SK-N-SH treated with all-trans-retinoic acid at 6 μM for 48 hours (cell line): ENCODE data around the gene GJB3.

Source experiments
- ATAC-seq: fragments of 200-7000 bp; cut with Tn5 transposase; 3 replicates; pipeline ENCODE4 v1.9.1; 2020; ENCODE audit warnings: mild to moderate bottlenecking, moderate library complexity
- ARNTL ChIP-seq: fragments of 450-650 bp; formaldehyde crosslinking; IDR thresholded peaks from 2 replicates; pipeline ENCODE4 v1.5.0; 2020; ENCODE audit warnings: low read depth, mild to moderate bottlenecking, moderate library complexity, borderline replicate concordance
- BACH2 ChIP-seq: fragments of 250-450 bp; sonication (Bioruptor Pico); IDR thresholded peaks from 2 replicates; pipeline ENCODE4 v1.9.0; 2021; ENCODE audit warnings: mild to moderate bottlenecking, borderline replicate concordance
- CREB5 ChIP-seq: fragments of 250-450 bp; sonication (Bioruptor Pico); IDR thresholded peaks from 2 replicates; pipeline ENCODE4 v1.5.1; 2020; ENCODE audit warnings: low read depth, mild to moderate bottlenecking, moderate library complexity
- CSRNP3 ChIP-seq: fragments of 250-450 bp; sonication (Bioruptor Pico); IDR thresholded peaks from 2 replicates; pipeline ENCODE4 v1.5.1; 2021; ENCODE audit warnings: mild to moderate bottlenecking, moderate library complexity
- ESRRG ChIP-seq: fragments of 250-450 bp; sonication (Bioruptor Pico); IDR thresholded peaks from 2 replicates; pipeline ENCODE4 v1.6.1; 2021; ENCODE audit warnings: mild to moderate bottlenecking
- GLIS3 ChIP-seq: fragments of 250-450 bp; sonication (Bioruptor Pico); IDR thresholded peaks from 2 replicates; pipeline ENCODE4 v1.5.0; 2020; ENCODE audit warnings: mild to moderate bottlenecking, moderate library complexity
- ISL1 ChIP-seq: fragments of 250-450 bp; sonication (Bioruptor Pico); IDR thresholded peaks from 2 replicates; pipeline ENCODE4 v2.1.2; 2022; ENCODE audit warnings: mild to moderate bottlenecking, moderate library complexity
- OSR1 ChIP-seq: fragments of 250-450 bp; sonication (Bioruptor Pico); IDR thresholded peaks from 2 replicates; pipeline ENCODE4 v1.8.0; 2022; ENCODE audit warnings: moderate library complexity, mild to moderate bottlenecking, inconsistent platforms
- PATZ1 ChIP-seq: fragments of 250-450 bp; sonication (Bioruptor Pico); IDR thresholded peaks from 2 replicates; pipeline ENCODE4 v1.8.0; 2020; ENCODE audit warnings: mild to moderate bottlenecking, moderate library complexity, borderline replicate concordance
- POU6F1 ChIP-seq: fragments of 250-450 bp; sonication (Bioruptor Pico); IDR thresholded peaks from 2 replicates; pipeline ENCODE4 v1.8.0; 2021; ENCODE audit warnings: low read depth, mild to moderate bottlenecking, moderate library complexity, borderline replicate concordance
- PPARA ChIP-seq: fragments of 250-450 bp; sonication (Bioruptor Pico); IDR thresholded peaks from 2 replicates; pipeline ENCODE4 v1.5.0; 2020; ENCODE audit warnings: mild to moderate bottlenecking, borderline replicate concordance
- RARB ChIP-seq: fragments of 250-450 bp; sonication (Bioruptor Pico); IDR thresholded peaks from 2 replicates; pipeline ENCODE4 v1.8.0; 2021; ENCODE audit warnings: mild to moderate bottlenecking, moderate library complexity
- SNAI2 ChIP-seq: fragments of 250-450 bp; sonication (Bioruptor Pico); IDR thresholded peaks from 2 replicates; pipeline ENCODE4 v1.5.0; 2020; ENCODE audit warnings: mild to moderate bottlenecking, moderate library complexity
- TCF4 ChIP-seq: fragments of 250-450 bp; sonication (Bioruptor Pico); IDR thresholded peaks from 2 replicates; pipeline ENCODE4 v1.8.0; 2021; ENCODE audit warnings: mild to moderate bottlenecking, moderate library complexity, borderline replicate concordance
- TOX ChIP-seq: fragments of 250-450 bp; sonication (Bioruptor Pico); IDR thresholded peaks from 2 replicates; pipeline ENCODE4 v1.8.0; 2021; ENCODE audit warnings: mild to moderate bottlenecking, moderate library complexity, borderline replicate concordance
- TSHZ2 ChIP-seq: fragments of 250-450 bp; sonication (Bioruptor Pico); IDR thresholded peaks from 2 replicates; pipeline ENCODE4 v1.5.0; 2020; ENCODE audit warnings: mild to moderate bottlenecking, moderate library complexity
- ZC3H10 ChIP-seq: fragments of 250-450 bp; sonication (Bioruptor Pico); IDR thresholded peaks from 2 replicates; pipeline ENCODE4 v1.5.1; 2021; ENCODE audit warnings: mild to moderate bottlenecking, moderate library complexity
- ZFP3 ChIP-seq: fragments of 250-450 bp; sonication (Bioruptor Pico); IDR thresholded peaks from 2 replicates; pipeline ENCODE4 v1.5.0; 2020; ENCODE audit warnings: mild to moderate bottlenecking, moderate library complexity
- ZFP30 ChIP-seq: fragments of 450-650 bp; formaldehyde crosslinking; IDR thresholded peaks from 2 replicates; pipeline ENCODE4 v1.5.0; 2022; ENCODE audit warnings: mild to moderate bottlenecking, moderate library complexity
- ZNF565 ChIP-seq: fragments of 450-650 bp; formaldehyde crosslinking; conservative IDR thresholded peaks from 2 replicates; pipeline ENCODE4 v1.5.0; 2020; ENCODE audit warnings: low read depth, mild to moderate bottlenecking, moderate library complexity
- ZNF70 ChIP-seq: fragments of 450-650 bp; formaldehyde crosslinking; IDR thresholded peaks from 2 replicates; pipeline ENCODE4 v1.5.0; 2020; ENCODE audit warnings: mild to moderate bottlenecking, moderate library complexity
- ZNF8 ChIP-seq: fragments of 450-650 bp; formaldehyde crosslinking; IDR thresholded peaks from 2 replicates; pipeline ENCODE4 v1.5.0; 2020; ENCODE audit warnings: mild to moderate bottlenecking, moderate library complexity

Gene GJB3

DNA sequence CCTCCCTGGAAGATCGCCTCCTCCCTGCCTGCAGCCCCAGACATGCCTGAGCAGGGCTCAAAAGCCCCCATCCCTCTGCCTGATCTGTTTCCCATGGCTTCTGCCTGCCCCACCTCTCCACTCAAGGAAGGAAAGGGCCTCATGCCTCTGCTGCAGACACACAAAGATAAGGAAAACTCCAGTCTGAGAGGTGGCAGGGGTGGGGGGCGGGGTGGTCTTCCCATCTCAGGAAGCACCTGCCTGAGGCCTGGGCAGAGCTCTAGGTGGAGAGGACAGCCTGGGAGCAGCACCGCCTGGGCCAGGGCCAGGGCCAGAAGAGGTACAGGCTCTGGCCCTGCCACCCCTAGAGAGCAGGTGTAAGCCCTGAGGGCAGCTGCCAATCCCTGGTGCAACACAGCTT is 4.1 kb upstream of the GJB3 start:
- ATAC-seq = no peak
- TF ChIP-seq BACH2 (CRISPR knock-in tag) = no peak
- TF ChIP-seq ZNF565 (CRISPR knock-in tag) = no peak
- TF ChIP-seq SNAI2 (CRISPR knock-in tag) = no peak
- TF ChIP-seq OSR1 (CRISPR knock-in tag) = no peak
- no peak for TF ChIP-seq ZNF8 (CRISPR knock-in tag)
- no peak for TF ChIP-seq PATZ1 (CRISPR knock-in tag)
- no peak for TF ChIP-seq CREB5 (CRISPR knock-in tag)
- TF ChIP-seq ZFP30 (CRISPR knock-in tag) = no peak
- TF ChIP-seq ESRRG (CRISPR knock-in tag) = no peak
- TF ChIP-seq ZFP3 (CRISPR knock-in tag) = no peak
- no peak for TF ChIP-seq CSRNP3 (CRISPR knock-in tag)
- no peak for TF ChIP-seq RARB (CRISPR knock-in tag)
- TF ChIP-seq PPARA (CRISPR knock-in tag) = no peak
- TF ChIP-seq, all 23 proteins: peak for 0

DNA sequence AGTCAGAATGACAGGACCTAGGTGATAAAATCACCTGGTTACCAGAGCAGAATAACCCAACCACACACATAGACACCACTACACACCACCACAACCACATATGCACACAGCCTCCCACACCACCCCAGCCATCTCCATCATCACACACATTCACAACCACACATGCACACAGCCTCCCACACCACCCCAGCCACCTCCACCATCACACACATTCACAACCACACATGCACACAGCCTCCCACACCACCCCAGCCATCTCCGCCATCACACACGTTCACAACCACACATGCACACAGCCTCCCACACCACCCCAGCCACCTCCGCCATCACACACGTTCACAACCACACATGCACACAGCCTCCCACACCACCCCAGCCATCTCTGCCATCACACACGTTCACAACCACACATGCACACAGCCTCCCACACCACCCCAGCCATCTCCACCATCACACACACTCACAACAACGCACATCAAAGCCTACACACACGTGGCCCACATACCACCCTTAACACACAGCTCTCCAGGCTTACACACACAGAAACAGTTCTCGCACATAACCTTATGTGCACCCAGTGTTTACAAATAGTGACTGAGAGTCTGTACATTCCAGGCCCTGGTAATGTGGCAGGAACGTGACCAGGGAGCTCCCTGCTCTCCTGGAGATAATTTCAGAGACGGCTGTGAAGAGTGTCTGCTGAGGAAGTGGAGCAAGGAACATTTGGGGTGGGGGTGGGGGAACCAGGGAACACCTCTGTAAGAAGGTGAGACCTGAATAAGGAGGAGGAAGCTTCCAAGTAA is 3.3 kb upstream of the GJB3 start:
- ATAC-seq = no peak
- TF ChIP-seq ISL1 (CRISPR knock-in tag) (no peak), TCF4 (CRISPR knock-in tag) (no peak), ZNF70 (CRISPR knock-in tag) (no peak), GLIS3 (CRISPR knock-in tag) (no peak), PPARA (CRISPR knock-in tag) (no peak), ZC3H10 (CRISPR knock-in tag) (no peak), OSR1 (CRISPR knock-in tag) (no peak), SNAI2 (CRISPR knock-in tag) (no peak), TOX (no peak), ARNTL (no peak)

- TF ChIP-seq RARB (CRISPR knock-in tag) = no peak
- no peak for TF ChIP-seq ZNF565 (CRISPR knock-in tag)
- no peak for TF ChIP-seq ZFP30 (CRISPR knock-in tag)
- no peak for TF ChIP-seq BACH2 (CRISPR knock-in tag)
- no peak for TF ChIP-seq ISL1 (CRISPR knock-in tag)
- TF ChIP-seq POU6F1 (CRISPR knock-in tag) = no peak
- TF ChIP-seq, all 23 proteins: peak for 0
- ATAC-seq = no peak
Observed at GRCh38 chr1:34778381-34778780, 2.6 kb upstream of the GJB3 start.

GRCh38 chr1:34779005-34779404 is 2.0 kb upstream of the GJB3 start:
- no peak for ATAC-seq
- TF ChIP-seq ESRRG (CRISPR knock-in tag) = no peak
- TF ChIP-seq ZNF70 (CRISPR knock-in tag) = no peak
- TF ChIP-seq SNAI2 (CRISPR knock-in tag) = no peak
- TF ChIP-seq ZC3H10 (CRISPR knock-in tag) = no peak
- TF ChIP-seq BACH2 (CRISPR knock-in tag) = no peak
- TF ChIP-seq POU6F1 (CRISPR knock-in tag) = no peak
- no peak for TF ChIP-seq CSRNP3 (CRISPR knock-in tag)
- TF ChIP-seq TSHZ2 = no peak
- no peak for TF ChIP-seq GLIS3 (CRISPR knock-in tag)
- no peak for TF ChIP-seq ZFP3 (CRISPR knock-in tag)
